Fibroblast of pulmonary artery (primary cell): ENCODE data around the gene ZNF747.
A peak's percentile ranks its signal among the peaks of the same experiment; 100 is the strongest.
"Not testable (repeated sequence)": the region's sequence is repeated elsewhere in the genome, so short reads cannot be mapped to it uniquely, and the experiment has no call there.

Experiments used
- DNase-seq: peaks from one replicate; pipeline ENCODE4 v3.0.0-alpha.2; 2010; ENCODE audit warnings: low read depth
- H3K4me3 ChIP-seq: replicated peaks from 2 replicates; pipeline ENCODE4 v1.5.1; 2011; ENCODE audit warnings: low read depth, mild to moderate bottlenecking, control low read depth, low read length, moderate library complexity
- CTCF ChIP-seq: IDR thresholded peaks from 2 replicates; pipeline ENCODE4 v1.5.1; 2011; ENCODE audit warnings: mild to moderate bottlenecking, control low read depth, low read length, inconsistent platforms; ENCODE audit errors: missing control alignments

Gene ZNF747

DNA sequence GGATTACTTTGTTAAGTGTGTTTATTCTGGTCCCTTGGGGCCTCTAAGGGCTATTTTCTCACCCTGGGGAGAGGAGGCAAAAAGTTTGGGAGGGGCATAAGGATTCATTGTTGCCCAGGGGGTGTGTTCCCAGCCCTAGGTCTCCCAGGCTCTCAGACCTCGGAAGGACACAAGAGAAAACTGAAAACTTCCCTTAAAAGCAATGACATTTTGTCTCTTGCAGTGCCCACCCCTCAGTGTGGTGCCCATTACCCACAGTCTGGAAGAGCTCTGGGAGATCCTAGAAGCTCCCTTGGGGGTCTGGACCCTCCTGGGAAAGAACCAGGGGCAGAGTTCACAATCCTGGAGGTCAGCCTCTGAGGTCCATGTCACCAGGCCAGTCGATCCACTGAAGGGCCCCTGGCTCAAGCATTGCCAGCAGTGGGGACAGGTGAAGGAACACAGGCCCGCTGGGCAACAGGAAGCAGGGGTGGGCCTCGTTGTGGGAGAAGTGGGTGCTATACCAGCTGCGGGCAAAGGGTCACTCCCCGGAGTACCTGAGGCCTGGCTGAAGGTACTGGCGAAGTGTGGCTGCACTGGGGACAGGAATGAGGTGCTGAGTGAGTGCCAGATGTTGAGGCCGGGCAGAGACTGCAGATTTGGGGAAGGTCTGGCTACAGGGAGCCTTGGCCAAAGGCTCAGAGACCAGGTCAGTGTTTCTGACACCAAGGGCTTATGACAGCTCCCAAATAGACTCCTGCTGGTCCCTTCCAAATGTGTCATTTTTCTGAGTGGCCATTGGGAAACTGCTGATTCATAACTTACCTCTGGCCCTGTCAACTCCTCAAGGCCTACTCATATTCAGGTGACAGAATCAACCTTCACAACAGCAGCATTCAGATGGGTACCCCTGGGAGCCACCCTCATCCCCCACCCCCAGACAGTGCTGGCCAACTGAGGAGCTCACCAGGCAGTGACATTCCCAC, 4.6 kb upstream of the ZNF747 start:
- no peak overlapping the region for H3K4me3 ChIP-seq
- no peak for DNase-seq
- no peak for TF ChIP-seq CTCF

DNA sequence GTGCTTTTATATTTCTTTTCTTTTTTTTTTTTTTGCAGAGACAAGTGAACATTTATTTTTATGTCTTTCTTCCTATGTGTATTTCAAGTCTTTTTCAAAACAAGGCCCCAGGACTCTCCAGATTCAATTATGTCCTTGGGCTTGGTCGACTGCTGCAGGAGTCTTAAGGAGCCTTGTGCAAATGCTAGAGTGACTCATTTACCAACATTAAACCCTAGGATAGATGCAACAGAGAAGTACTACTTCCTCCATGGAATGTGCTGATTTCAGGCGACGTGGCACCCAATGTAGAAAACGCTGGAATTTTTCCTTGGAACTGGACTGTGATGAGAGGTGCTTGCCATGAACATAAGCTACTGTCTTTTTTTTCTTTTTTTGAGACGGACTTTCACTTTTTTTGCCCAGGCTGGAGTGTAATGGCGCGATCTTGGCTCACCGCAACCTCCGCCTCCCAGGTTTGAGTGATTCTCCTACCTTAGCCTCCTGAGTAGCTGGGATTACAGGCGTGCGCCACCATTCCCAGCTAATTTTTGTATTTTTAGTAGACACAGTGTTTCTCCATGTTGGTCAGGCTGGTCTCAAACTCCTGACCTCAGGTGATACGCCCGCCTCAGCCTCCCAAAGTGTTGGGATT, 1.9 kb upstream of the ZNF747 start:
- DNase-seq, H3K4me3 ChIP-seq: not testable (repeated sequence)

GRCh38 chr16:30535777-30536190, 1.1 kb upstream of the ZNF747 start:
- peak overlapping the region; percentile 73 for H3K4me3 ChIP-seq
- peak; percentile 72 for DNase-seq
- peak; percentile 73 for TF ChIP-seq CTCF

- TF ChIP-seq CTCF = no peak
- no peak for DNase-seq
- peak overlapping the region; percentile 73 for H3K4me3 ChIP-seq
These were observed 583 bp upstream of the ZNF747 start for GRCh38 chr16:30535106-30535776.

- DNase-seq = no peak
- TF ChIP-seq CTCF = no peak
- H3K4me3 ChIP-seq = peak overlapping the region; percentile 73
These were observed 800 bp downstream of the ZNF747 start for GRCh38 chr16:30533748-30534367.

DNA sequence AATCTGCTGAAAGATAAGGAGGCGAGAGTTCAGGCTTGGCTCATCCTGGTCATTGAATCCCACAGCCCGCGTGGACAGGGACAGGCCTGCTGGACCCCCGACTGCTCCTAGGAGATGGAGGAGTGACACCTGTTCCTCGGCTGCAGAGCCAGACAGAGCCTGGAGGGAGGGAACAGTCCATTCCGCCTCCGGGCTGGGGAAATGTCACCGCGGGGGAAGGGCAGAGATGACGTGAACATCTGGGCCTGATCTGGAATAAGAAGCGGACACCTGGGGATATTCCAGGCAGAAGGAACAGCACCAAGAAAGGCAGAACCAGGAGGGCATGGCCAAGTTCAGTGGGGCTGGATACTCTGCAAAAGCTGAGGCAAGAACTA, 1.5 kb downstream of the ZNF747 start:
- no peak overlapping the region for H3K4me3 ChIP-seq
- TF ChIP-seq CTCF = no peak

More for the DNA sequence above, 1.5 kb downstream of the ZNF747 start:
- DNase-seq = no peak
